Tibial artery (tissue), 4 donors: ENCODE results near the gene TGFBR3.

ENCODE experiments used
- DNase-seq, 2 donors: peaks; one replicate each; pipeline ENCODE4 v3.0.0-alpha.2; 2019
- H3K27ac ChIP-seq, 2 donors: fragments of 200-600 bp; sonication (generic) in 1 of 2; 1 replicate in 1 of 2; 2 replicates in 1 of 2; pipeline ENCODE4 v1.5.1; 2018 to 2019; ENCODE audit warnings: mild to moderate bottlenecking in 1 of 2
- H3K27me3 ChIP-seq, 2 donors: fragments of 200-600 bp; sonication (generic) in 1 of 2; one replicate each; pipeline versions ENCODE4 v1.5.1 to v1.6.0; 2016 to 2019
- H3K36me3 ChIP-seq, 3 donors: fragments of 200-600 bp; sonication (generic) in 2 of 3; one replicate each; pipeline ENCODE4 v1.5.1; 2016 to 2019; ENCODE audit warnings: mild to moderate bottlenecking in 2 of 3
- H3K4me1 ChIP-seq, 4 donors: fragments of 200-600 bp; sonication (generic) in 2 of 4; 1 replicate in 3 of 4; 2 replicates in 1 of 4; pipeline ENCODE4 v1.5.1; 2016 to 2019
- H3K4me3 ChIP-seq, 2 donors: fragments of 200-600 bp; sonication (generic) in 1 of 2; 1 replicate in 1 of 2; 2 replicates in 1 of 2; pipeline ENCODE4 v1.5.1; 2018 to 2019; ENCODE audit warnings: mild to moderate bottlenecking in 2 of 2
- H3K9me3 ChIP-seq, 3 donors: fragments of 200-600 bp; sonication (generic) in 1 of 3; one replicate each; pipeline ENCODE4 v1.5.1; 2016 to 2019
- CTCF ChIP-seq, 2 experiments: fragments of 200-600 bp in 1 of 2; fragments of 450-650 bp in 1 of 2; IDR thresholded peaks; one replicate each; pipeline ENCODE4 v1.5.1; 2017 to 2019; ENCODE audit warnings: antibody characterized with exemption in 2 of 2, mild to moderate bottlenecking in 1 of 2, moderate library complexity in 1 of 2
- intact Hi-C: fragments of 100-400 bp; cut with DNase I; formaldehyde crosslinking; loops from one replicate; pipeline ENCODE4 v1.15.0; 2023; ENCODE audit warnings: low total_unique reads

Gene TGFBR3

GRCh38 chr1:91776068-91776794 is 109.7 kb downstream of the TGFBR3 start:
- intact Hi-C loops, result no loop called here
- Histone ChIP-seq H3K27me3 (no peaks in the 10 kb centered on the region), H3K27ac (no peak overlapping the region), H3K36me3 (no peaks in the 10 kb centered on the region), H3K4me1 (peaks cover 0 to 45% (median 22%) of the 10 kb centered on the region in 4 donors), H3K9me3 (no peaks in the 10 kb centered on the region), H3K4me3 (no peak overlapping the region)
- no peak for DNase-seq
- no peak for TF ChIP-seq CTCF (IDR thresholded peaks at IDR 0.05)

- H3K27ac ChIP-seq, result no peak overlapping the region
- peaks cover 0 to 45% (median 18%) of the 10 kb centered on the region in 4 donors for H3K4me1 ChIP-seq
- H3K9me3 ChIP-seq, result no peaks in the 10 kb centered on the region
- TF ChIP-seq CTCF (IDR thresholded peaks at IDR 0.05), result no peak
- no peak overlapping the region for H3K4me3 ChIP-seq
- intact Hi-C loops, result no loop called here
- no peaks in the 10 kb centered on the region for H3K36me3 ChIP-seq
- H3K27me3 ChIP-seq, result no peaks in the 10 kb centered on the region
- DNase-seq, result no peak
Observed at GRCh38 chr1:91775227-91775626, 110.7 kb downstream of the TGFBR3 start.

- no peaks in the 10 kb centered on the region for H3K27me3 ChIP-seq
Observed at GRCh38 chr1:91774520-91775203, 111.3 kb downstream of the TGFBR3 start.

GRCh38 chr1:91771717-91772116 is 114.2 kb downstream of the TGFBR3 start:
- DNase-seq, result no peak
- no peaks in the 10 kb centered on the region for H3K27me3 ChIP-seq
- H3K27ac ChIP-seq, result no peak overlapping the region
- H3K4me1 ChIP-seq, result peaks cover 0 to 40% (median 17%) of the 10 kb centered on the region in 4 donors
- no peaks in the 10 kb centered on the region for H3K36me3 ChIP-seq
- intact Hi-C loops, result no loop called here
- TF ChIP-seq CTCF (IDR thresholded peaks at IDR 0.05), result no peak
- no peak overlapping the region for H3K4me3 ChIP-seq
- H3K9me3 ChIP-seq, result no peaks in the 10 kb centered on the region

More at GRCh38 chr1:91774520-91775203, 111.3 kb downstream of the TGFBR3 start:
- Histone ChIP-seq H3K4me1 (peaks cover 0 to 43% (median 21%) of the 10 kb centered on the region in 4 donors), H3K4me3 (no peak overlapping the region), H3K9me3 (no peaks in the 10 kb centered on the region), H3K36me3 (no peaks in the 10 kb centered on the region), H3K27ac (no peak overlapping the region)
- no peak for TF ChIP-seq CTCF (IDR thresholded peaks at IDR 0.05)
- intact Hi-C loops, result no loop called here
- DNase-seq, result no peak

- Histone ChIP-seq H3K27ac (no peak overlapping the region), H3K36me3 (no peaks in the 10 kb centered on the region), H3K27me3 (no peaks in the 10 kb centered on the region), H3K9me3 (no peaks in the 10 kb centered on the region), H3K4me1 (peaks cover 0 to 38% (median 12%) of the 10 kb centered on the region in 4 donors), H3K4me3 (no peak overlapping the region)
- intact Hi-C loops, result no loop called here
- no peak for TF ChIP-seq CTCF (IDR thresholded peaks at IDR 0.05)
- no peak for DNase-seq
Observed at GRCh38 chr1:91770667-91771268, 115.2 kb downstream of the TGFBR3 start.
